Stimulated activated CD4-positive, alpha-beta T cell treated with anti-CD3 and anti-CD28 coated beads, TNF-alpha, amount 100 ng/mL, for 4 hours (primary cell): ENCODE data around the gene SEPHS2.
A peak's percentile ranks its signal among the peaks of the same experiment; 100 is the strongest.

ENCODE experiments used
- DNase-seq, 3 experiments: peaks; one replicate each; pipeline ENCODE4 v3.0.0-alpha.2; 2020; ENCODE audit warnings: low read depth in 3 of 3

SEPHS2 gene

GRCh38 chr16:30429678-30430427 is 15.8 kb downstream of the SEPHS2 start, which contains the start of gene DCTPP1:
Gene DCTPP1 (minus strand): TSS chr16:30430030. CDS start chr16:30429980, 50 bp downstream.
- peak; percentile 81 to 95 (median 93) for DNase-seq

GRCh38 chr16:30429418-30429677 is 16.3 kb downstream of the SEPHS2 start:
- DNase-seq: no peak

- no peak for DNase-seq
Observed at GRCh38 chr16:30428055-30428454, 17.6 kb downstream of the SEPHS2 start.

- no peak for DNase-seq
Observed at GRCh38 chr16:30421010-30421409, 24.7 kb downstream of the SEPHS2 start.

- DNase-seq: no peak
Observed at GRCh38 chr16:30418350-30419181, 27.1 kb downstream of the SEPHS2 start.

- DNase-seq: peak; percentile 75 to 86 (median 75)
Observed at GRCh38 chr16:30417529-30418349, 27.9 kb downstream of the SEPHS2 start.

- DNase-seq: no peak
Observed at GRCh38 chr16:30416624-30417528, 28.8 kb downstream of the SEPHS2 start.

- no peak for DNase-seq
Observed at GRCh38 chr16:30416047-30416603, 29.5 kb downstream of the SEPHS2 start.

GRCh38 chr16:30414159-30414558 is 31.5 kb downstream of the SEPHS2 start:
- no peak for DNase-seq

GRCh38 chr16:30413112-30413806 is 32.4 kb downstream of the SEPHS2 start:
- DNase-seq: no peak

GRCh38 chr16:30409125-30410060 is 36.3 kb downstream of the SEPHS2 start:
- peak; percentile 83 to 89 (median 85) for DNase-seq

GRCh38 chr16:30407804-30408534 is 37.7 kb downstream of the SEPHS2 start:
- DNase-seq: no peak

GRCh38 chr16:30407102-30407803 is 38.4 kb downstream of the SEPHS2 start, which contains the start of gene ZNF771:
Gene ZNF771 (plus strand): TSS chr16:30407606. CDS start chr16:30408054, 448 bp downstream.
- peak; percentile 78 to 96 (median 79) for DNase-seq

- no peak for DNase-seq
Observed at GRCh38 chr16:30406795-30407101, 38.9 kb downstream of the SEPHS2 start.

GRCh38 chr16:30401768-30402425 is 43.8 kb downstream of the SEPHS2 start:
- DNase-seq: no peak

- DNase-seq: no peak
Observed at GRCh38 chr16:30399435-30400186, 46.1 kb downstream of the SEPHS2 start.
